ENCODE measurements around the gene ALDH1A3.

The ALDH1A3 gene

GRCh38 chr15:100859970-100860828, 19.4 kb upstream of the ALDH1A3 start:
- FAIRE-seq, result no peak

GRCh38 chr15:100860829-100861510, 18.7 kb upstream of the ALDH1A3 start:
- no peak for FAIRE-seq

GRCh38 chr15:100861511-100861991, 18.1 kb upstream of the ALDH1A3 start:
- no peak for FAIRE-seq

GRCh38 chr15:100862162-100862561, 17.5 kb upstream of the ALDH1A3 start:
- FAIRE-seq, result no peak

GRCh38 chr15:100863075-100863795, 16.4 kb upstream of the ALDH1A3 start:
- no peak for FAIRE-seq

GRCh38 chr15:100863796-100864267, 15.8 kb upstream of the ALDH1A3 start:
- FAIRE-seq, result no peak

- no peak for FAIRE-seq
These were observed 13.0 kb upstream of the ALDH1A3 start for GRCh38 chr15:100866386-100867330.

GRCh38 chr15:100867433-100867832, 12.2 kb upstream of the ALDH1A3 start:
- FAIRE-seq, result no peak

- no peak for FAIRE-seq
These were observed 10.3 kb upstream of the ALDH1A3 start for GRCh38 chr15:100869151-100869999.

GRCh38 chr15:100873029-100873677, 6.5 kb upstream of the ALDH1A3 start:
- FAIRE-seq, result peak; percentile 91

- FAIRE-seq, result no peak
These were observed 4.1 kb upstream of the ALDH1A3 start for GRCh38 chr15:100875495-100875894.

GRCh38 chr15:100875976-100876375, 3.7 kb upstream of the ALDH1A3 start:
- no peak for FAIRE-seq

- no peak for FAIRE-seq
These were observed 2.1 kb upstream of the ALDH1A3 start for GRCh38 chr15:100877551-100877950.

GRCh38 chr15:100878130-100878529, 1.5 kb upstream of the ALDH1A3 start:
- no peak for FAIRE-seq

GRCh38 chr15:100878648-100879047, 983 bp upstream of the ALDH1A3 start:
- FAIRE-seq, result no peak

- no peak for FAIRE-seq
These were observed 569 bp upstream of the ALDH1A3 start for GRCh38 chr15:100879061-100879463.

- no peak for FAIRE-seq
These were observed 687 bp downstream of the ALDH1A3 start for GRCh38 chr15:100880139-100880896.

GRCh38 chr15:100880897-100881242, 1.2 kb downstream of the ALDH1A3 start:
- FAIRE-seq, result no peak

GRCh38 chr15:100881573-100882336, 2.1 kb downstream of the ALDH1A3 start:
- FAIRE-seq, result no peak
